NCI-H748 (cell line): ENCODE measurements around the gene ATP2B3.

Experiments used
- DNase-seq: peaks from one replicate; lab custom pipeline; 2025; ENCODE audit not compliant: unreplicated experiment; lab: John Stamatoyannopoulos, UW

The ATP2B3 gene

GRCh38 chrX:153507484-153508178 is 9.8 kb upstream of the ATP2B3 start:
- DNase-seq, result peak; percentile 74

GRCh38 chrX:153509592-153509991 is 7.8 kb upstream of the ATP2B3 start:
- no peak for DNase-seq

GRCh38 chrX:153510383-153510782 is 7.1 kb upstream of the ATP2B3 start:
- DNase-seq, result no peak

GRCh38 chrX:153511784-153512500 is 5.5 kb upstream of the ATP2B3 start:
- peak; percentile 20 for DNase-seq

- no peak for DNase-seq
These were observed 4.9 kb upstream of the ATP2B3 start for GRCh38 chrX:153512501-153512893.

GRCh38 chrX:153513265-153513664 is 4.2 kb upstream of the ATP2B3 start:
- no peak for DNase-seq

GRCh38 chrX:153514259-153514658 is 3.2 kb upstream of the ATP2B3 start:
- DNase-seq, result no peak

- no peak for DNase-seq
These were observed 2.0 kb upstream of the ATP2B3 start for GRCh38 chrX:153515435-153515834.

GRCh38 chrX:153516073-153516472 is 1.4 kb upstream of the ATP2B3 start:
- no peak for DNase-seq

GRCh38 chrX:153517946-153518834 is 748 bp downstream of the ATP2B3 start:
- peak; percentile 36 for DNase-seq

- no peak for DNase-seq
These were observed 2.3 kb downstream of the ATP2B3 start for GRCh38 chrX:153519569-153520286.

- DNase-seq, result no peak
These were observed 3.0 kb downstream of the ATP2B3 start for GRCh38 chrX:153520287-153520917.

- no peak for DNase-seq
These were observed 3.6 kb downstream of the ATP2B3 start for GRCh38 chrX:153521034-153521433.

GRCh38 chrX:153522259-153522658 is 4.8 kb downstream of the ATP2B3 start:
- DNase-seq, result no peak

- DNase-seq, result no peak
These were observed 5.8 kb downstream of the ATP2B3 start for GRCh38 chrX:153523269-153523668.

- DNase-seq, result no peak
These were observed 6.8 kb downstream of the ATP2B3 start for GRCh38 chrX:153524234-153524633.

- no peak for DNase-seq
These were observed 8.0 kb downstream of the ATP2B3 start for GRCh38 chrX:153525451-153525850.

GRCh38 chrX:153526042-153526441 is 8.6 kb downstream of the ATP2B3 start:
- DNase-seq, result no peak

GRCh38 chrX:153526801-153527200 is 9.4 kb downstream of the ATP2B3 start:
- DNase-seq, result peak; percentile 79

- peak; percentile 91 for DNase-seq
These were observed 9.8 kb downstream of the ATP2B3 start for GRCh38 chrX:153527208-153527607.
